Sigmoid colon (tissue), 7 donors: ENCODE results near the gene GALT. TPM values are rescaled to one million over a fixed set of nuclear protein-coding genes. Genes with fewer than 3 reads are reported as not detected.

Source experiments
- DNase-seq: peaks from one replicate; pipeline ENCODE4 v3.0.0-alpha.2; 2019
- H3K27ac ChIP-seq, 4 donors: fragments of 200-600 bp; sonication (generic); one replicate each; pipeline ENCODE4 v1.5.1; 2016 to 2019; ENCODE audit warnings: mild to moderate bottlenecking in 1 of 4
- H3K27me3 ChIP-seq, 3 donors: fragments of 200-600 bp; sonication (generic); one replicate each; pipeline ENCODE4 v1.5.1; 2019; ENCODE audit warnings: mild to moderate bottlenecking in 1 of 3
- H3K36me3 ChIP-seq, 4 donors: fragments of 200-600 bp; sonication (generic); one replicate each; pipeline ENCODE4 v1.5.1; 2016 to 2019
- H3K4me1 ChIP-seq, 4 donors: fragments of 200-600 bp; sonication (generic); one replicate each; pipeline ENCODE4 v1.5.1; 2017 to 2019
- H3K4me3 ChIP-seq, 4 donors: fragments of 200-600 bp; sonication (generic); one replicate each; pipeline ENCODE4 v1.5.1; 2017 to 2019; ENCODE audit warnings: mild to moderate bottlenecking in 2 of 4, moderate library complexity in 1 of 4
- H3K9me3 ChIP-seq, 4 donors: fragments of 200-600 bp in 3 of 4; sonication (generic) in 3 of 4; one replicate each; pipeline versions ENCODE4 v1.5.1 to v1.6.1; 2013 to 2019
- CTCF ChIP-seq, 4 experiments: fragments of 450-650 bp in 3 of 4; fragments of 200-600 bp in 1 of 4; IDR thresholded peaks; one replicate each; pipeline ENCODE4 v1.5.1; 2016 to 2019; ENCODE audit warnings: antibody characterized with exemption in 4 of 4, mild to moderate bottlenecking in 3 of 4, moderate library complexity in 2 of 4
- EP300 ChIP-seq, 4 donors: sonication (generic); formaldehyde crosslinking; IDR thresholded peaks; one replicate each; pipeline ENCODE4 v1.6.1; 2017; ENCODE audit warnings: antibody characterized with exemption in 4 of 4
- POLR2A ChIP-seq, 2 donors: fragments of 450-650 bp; IDR thresholded peaks; one replicate each; pipeline ENCODE4 v1.6.1; 2016; ENCODE audit warnings: antibody characterized with exemption in 2 of 2, mild to moderate bottlenecking in 2 of 2, moderate library complexity in 2 of 2
- POLR2AphosphoS5 ChIP-seq, 4 donors: sonication (generic); formaldehyde crosslinking; IDR thresholded peaks; one replicate each; pipeline ENCODE4 v1.6.1; 2017; ENCODE audit warnings: antibody characterized with exemption in 4 of 4
- WGBS, 2 donors: extraction: QIAGEN DNeasy Blood & Tissue Kit; methylation state at CpG; one replicate each; pipeline ENCODE4 v1.1.7; 2013; 5-methylcytosine and 5-hydroxymethylcytosine counted together
- intact Hi-C: fragments of 100-400 bp; cut with DNase I; formaldehyde crosslinking; loops from one replicate; pipeline ENCODE4 v1.15.1; 2023
- polyA plus RNA-seq, 3 donors: library from polyadenylated mRNA; stranded (reverse); fragments of 200-250 nt; gene quantifications; one replicate each; pipeline ENCODE4 v1.2.3, GENCODE V29; 2013
- total RNA-seq, 4 donors: library from RNA; depleted of rRNA; stranded (reverse); fragments of >200 nt; gene quantifications; one replicate each; pipeline ENCODE4 v1.1.0, GENCODE V29; 2016
- donor health status: healthy with polysubstance abuse.
- donor health status: Bipolar disorder and iron deficiency.
- donor health status: healthy.

The GALT gene
- total and polyA plus RNA-seq, 7 donors: 15.6 to 51.0 (median 33.1) TPM

GRCh38 chr9:34665067-34665380 is 18.5 kb downstream of the GALT start:
- 1 to 2% methylated on average over 26 of the region's 26 CpGs for WGBS, 2 donors
- intact Hi-C loops: loop anchor here (2.0 to 10.0 kb wide), 4 partner anchors 36 to 1080 kb away; partner anchors contain the start of genes DNAJB5, GBA2, RGP1 and RPP25L
- H3K27ac ChIP-seq: peak overlapping the region; percentile 96 to 100 (median 100)
- peaks cover 0 to 25% (median 19%) of the 10 kb centered on the region in 4 donors for H3K4me1 ChIP-seq
- TF ChIP-seq POLR2AphosphoS5 (IDR thresholded peaks at IDR 0.05) (peak in 1 of 4 donors; percentile 15), EP300 (IDR thresholded peaks at IDR 0.05) (no peak), POLR2A (IDR thresholded peaks at IDR 0.05) (peak in 1 of 2 donors; percentile 9), CTCF (IDR thresholded peaks at IDR 0.05) (no peak)
- no peaks in the 10 kb centered on the region for H3K9me3 ChIP-seq
- peak overlapping the region; percentile 72 to 81 (median 78) for H3K4me3 ChIP-seq
- H3K36me3 ChIP-seq: peaks cover 0 to 35% (median 7%) of the 10 kb centered on the region in 4 donors
- DNase-seq: no peak
- H3K27me3 ChIP-seq: no peaks in the 10 kb centered on the region

- TF ChIP-seq EP300 (IDR thresholded peaks at IDR 0.05) (peak in 2 of 4 donors; percentile 10 to 48), POLR2A (IDR thresholded peaks at IDR 0.05) (peak; percentile 92 to 94), CTCF (IDR thresholded peaks at IDR 0.05) (no peak), POLR2AphosphoS5 (IDR thresholded peaks at IDR 0.05) (peak; percentile 90 to 99 (median 98))
- Histone ChIP-seq H3K4me3 (peak overlapping the region; percentile 72 to 81 (median 78)), H3K9me3 (no peaks in the 10 kb centered on the region), H3K36me3 (peaks cover 0 to 29% (median 3%) of the 10 kb centered on the region in 4 donors), H3K27ac (peak overlapping the region; percentile 96 to 100 (median 100)), H3K27me3 (no peaks in the 10 kb centered on the region), H3K4me1 (peaks cover 0 to 25% (median 19%) of the 10 kb centered on the region in 4 donors)
- peak; percentile 99 for DNase-seq
- WGBS, 2 donors: 1 to 3% methylated on average over 55 of the region's 55 CpGs
- intact Hi-C loops: loop anchor here (2.0 to 10.0 kb wide), 4 partner anchors 35 to 1079 kb away; partner anchors contain the start of genes DNAJB5, GBA2, RGP1 and RPP25L
Observed at GRCh38 chr9:34665381-34666250, 19.1 kb downstream of the GALT start.

- WGBS, 2 donors: 94 to 95% methylated on average over 5 of the region's 5 CpGs
- intact Hi-C loops: loop anchor here (10.0 kb wide), 1 partner anchor 1075 kb away; the partner anchor contains the start of genes GBA2 and RGP1
- TF ChIP-seq EP300 (IDR thresholded peaks at IDR 0.05) (no peak), CTCF (IDR thresholded peaks at IDR 0.05) (no peak), POLR2AphosphoS5 (IDR thresholded peaks at IDR 0.05) (no peak), POLR2A (IDR thresholded peaks at IDR 0.05) (no peak)
- Histone ChIP-seq H3K4me3 (no peak overlapping the region), H3K4me1 (peaks cover 0 to 14% (median 9%) of the 10 kb centered on the region in 4 donors), H3K9me3 (no peaks in the 10 kb centered on the region), H3K27me3 (no peaks in the 10 kb centered on the region), H3K36me3 (peaks cover 0 to 6% (median 0%) of the 10 kb centered on the region in 4 donors), H3K27ac (no peak overlapping the region)
- no peak for DNase-seq
Observed at GRCh38 chr9:34669809-34670562, 23.5 kb downstream of the GALT start.

- Histone ChIP-seq H3K4me3 (no peak overlapping the region), H3K4me1 (peaks cover 0 to 11% (median 8%) of the 10 kb centered on the region in 4 donors), H3K27me3 (no peaks in the 10 kb centered on the region), H3K36me3 (peaks cover 0 to 6% (median 0%) of the 10 kb centered on the region in 4 donors), H3K27ac (no peak overlapping the region), H3K9me3 (no peaks in the 10 kb centered on the region)
- DNase-seq: no peak
- 92 to 95% methylated on average over 1 of the region's 1 CpG for WGBS, 2 donors
- intact Hi-C loops: no loop called here
- no peak for TF ChIP-seq EP300 (IDR thresholded peaks at IDR 0.05)
- no peak for TF ChIP-seq POLR2AphosphoS5 (IDR thresholded peaks at IDR 0.05)
- TF ChIP-seq CTCF (IDR thresholded peaks at IDR 0.05): no peak
- no peak for TF ChIP-seq POLR2A (IDR thresholded peaks at IDR 0.05)
Observed at GRCh38 chr9:34671307-34671706, 24.8 kb downstream of the GALT start.
